OCI-LY3 (cell line): Measurements from ENCODE around the gene NDRG3.

ENCODE experiments used
- CTCF ChIP-seq: fragments of 200-600, 300-600 bp; sonication (generic); IDR thresholded peaks from 2 replicates; pipeline ENCODE4 v1.5.1; 2014; ENCODE audit warnings: antibody characterized with exemption, low read length, low read depth
- EZH2phosphoT487 ChIP-seq: fragments of 200-600 bp; shearing (Covaris generic); IDR thresholded peaks from 2 replicates; pipeline ENCODE4 v1.6.1; 2018; ENCODE audit warnings: antibody characterized with exemption, mixed run types, low read depth

- TF ChIP-seq CTCF (no peak), EZH2phosphoT487 (no peak)
Observed at GRCh38 chr20:36624944-36625324, 121.0 kb downstream of the NDRG3 start.
